Right lobe of liver (tissue), 4 donors: ENCODE data around the gene TNKS1BP1.

ENCODE experiments used
- CTCF ChIP-seq, 4 donors: fragments of 200-600 bp in 3 of 4; fragments of 450-650 bp in 1 of 4; IDR thresholded peaks; one replicate each; pipeline versions ENCODE4 v1.5.1 to v1.8.0; 2016 to 2022; ENCODE audit warnings: antibody characterized with exemption in 4 of 4, mild to moderate bottlenecking in 2 of 4
- POLR2A ChIP-seq: fragments of 450-650 bp; IDR thresholded peaks from one replicate; pipeline ENCODE4 v1.6.1; 2017; ENCODE audit warnings: antibody characterized with exemption, mild to moderate bottlenecking
- donor health status: DM: no; HTN: no; CAD: no.
- donor health status: DM: no; HTN: no; CAD: no.
- donor health status: DM: no; HTN: yes; CAD: no.

GRCh38 chr11:57357310-57357709 lies 32.6 kb upstream of the TNKS1BP1 start:
- TF ChIP-seq CTCF (IDR thresholded peaks at IDR 0.05) = no peak
- TF ChIP-seq POLR2A = no peak
